ENCODE data around the gene PNMA8A. TPM values are rescaled to one million over a fixed set of nuclear protein-coding genes. Genes with fewer than 3 reads are reported as not detected.

Gene PNMA8A
- total and polyA plus RNA-seq, 2 of the 13 experiments (the other 11 are each of a cell fraction or from before 2014, with no cell fraction given), result 0.13 to 0.51 TPM

DNA sequence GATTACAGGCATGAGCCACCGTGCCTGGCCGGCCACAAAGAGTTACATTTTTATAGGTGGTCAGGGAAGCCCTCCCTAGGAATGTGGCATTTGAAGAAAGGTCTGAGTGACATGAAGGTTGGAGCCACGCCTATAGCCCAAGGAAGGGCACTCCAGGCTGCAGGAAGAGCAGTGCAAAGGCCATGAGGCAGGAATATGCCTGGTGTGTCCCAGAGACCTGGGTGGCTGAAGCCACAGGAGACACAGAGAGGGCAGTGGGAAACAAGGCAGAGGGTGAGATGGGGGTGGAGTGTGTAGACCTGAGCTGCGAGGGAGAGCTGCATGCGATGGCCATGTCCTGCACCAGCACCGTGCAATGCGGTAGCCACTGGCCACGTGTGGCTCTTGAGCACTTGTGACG, 19.4 kb upstream of the PNMA8A start:
- Histone ChIP-seq H3K9ac (ENCODE audit: insufficient read depth, low read depth, low read length) (no peak overlapping the region), H3K79me2 (ENCODE audit: insufficient read depth, low read length) (no peaks in the 10 kb centered on the region), H3K4me1 (ENCODE audit: insufficient read depth, low read length) (peaks cover 15% of the 10 kb centered on the region; the same call in 1 of the 2 replicates), H3K9me3 (ENCODE audit: low read length) (no peaks in the 10 kb centered on the region), H3K27ac (ENCODE audit: extremely low read length, insufficient read depth, low read length) (no peak overlapping the region), H3K36me3 (replicated peaks in 1 of 2; ENCODE audit: control insufficient read depth in 1 of 2, insufficient read depth in 2 of 2, low read length in 2 of 2) (no peaks in the 10 kb centered on the region), H4K20me1 (ENCODE audit: insufficient read depth, low read length) (no peaks in the 10 kb centered on the region), H3K27me3 (ENCODE audit: control insufficient read depth in 1 of 2, insufficient read depth in 2 of 2, low read length in 2 of 2) (peaks cover 5 to 35% of the 10 kb centered on the region in 2 experiments), H3K4me3 (replicated peaks in 1 of 3; ENCODE audit: insufficient read depth in 1 of 3, low read depth in 2 of 3, low read length in 3 of 3) (no peak overlapping the region), H2AFZ (ENCODE audit: low read length) (no peak overlapping the region), H3K4me2 (ENCODE audit: low read depth, low read length) (no peak overlapping the region)
- CTCF ChIA-PET (ENCODE audit: low intra/inter-chr PET ratio, low total read pairs), result interaction anchor here (5.4 to 5.5 kb wide), 2 partner anchors 89 to 95 kb away, joined by 76 to 96 read pairs; no protein-coding TSS in a partner anchor
- no peak for DNase-seq (ENCODE audit: low spot score)
- in situ Hi-C loops (cut with HindIII; ENCODE audit: extremely low pct_ligation_motif_present, low pct_unique_long_range_greater_than_20kb), result no loop called here
- POLR2A ChIA-PET, result no interaction called here
- BruUV-seq (replicated peaks), result no TSS peak
- intact Hi-C loops (cut with micrococcal nuclease; ENCODE audit: unreplicated experiment), result no loop called here
- 65% methylated on average over 9 of the region's 9 CpGs for WGBS (ENCODE audit: low lambda C conversion rate)
- TF ChIP-seq MLLT10 (CRISPR knock-in tag; IDR thresholded peaks at IDR 0.05) (no peak), ZNF598 (CRISPR knock-in tag; IDR thresholded peaks at IDR 0.05; ENCODE audit: borderline replicate concordance) (no peak), HNF4A (CRISPR knock-in tag; IDR thresholded peaks at IDR 0.05) (no peak)
- FAIRE-seq, result no peak
- no peak for ATAC-seq

DNA sequence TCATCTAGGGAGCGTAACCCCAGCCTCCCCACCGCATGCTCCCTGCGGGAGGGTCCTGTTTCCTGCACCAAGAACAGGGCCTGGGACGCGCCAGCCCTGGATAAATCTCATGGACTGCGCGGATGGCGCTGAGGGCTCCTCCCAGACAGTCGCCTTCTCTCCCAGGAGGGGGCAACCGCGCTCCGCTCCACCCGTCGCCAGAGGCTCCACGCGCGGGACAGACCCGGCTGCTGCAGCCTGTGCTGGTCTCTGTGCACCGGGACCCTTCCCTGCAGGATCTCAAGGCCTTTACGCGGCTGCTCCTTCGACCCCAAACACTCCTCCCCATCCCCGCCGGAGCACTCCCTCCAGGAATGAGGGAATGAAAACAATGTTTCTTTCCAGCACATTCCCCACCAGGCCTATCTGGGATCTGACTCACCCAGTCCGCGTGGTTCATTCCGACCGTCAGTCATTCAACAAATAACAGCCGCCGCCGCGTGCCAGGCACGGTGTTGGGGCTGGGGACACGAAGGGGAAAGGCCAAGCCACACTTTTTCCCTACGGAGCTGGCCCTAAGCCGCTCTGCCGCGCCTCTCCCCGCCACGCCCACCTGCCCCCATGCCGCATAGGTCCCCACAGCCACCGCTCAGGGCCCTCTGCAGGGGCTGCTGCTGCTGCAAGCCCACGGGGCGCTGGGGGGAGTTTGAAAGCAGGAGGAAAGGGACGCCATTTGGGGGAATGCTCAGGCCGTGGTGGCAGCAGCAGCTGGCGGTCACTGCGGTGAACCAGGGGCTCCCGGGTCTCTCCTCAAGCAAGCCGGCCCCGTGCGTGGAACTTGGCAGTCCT, 18.3 kb upstream of the PNMA8A start:
- ChIA-PET CTCF (ENCODE audit: low intra/inter-chr PET ratio, low total read pairs) (interaction anchor here (5.4 to 5.5 kb wide), 2 partner anchors 88 to 94 kb away, joined by 76 to 96 read pairs; no protein-coding TSS in a partner anchor), POLR2A (no interaction called here)
- H3K36me3 ChIP-seq (replicated peaks in 1 of 2; ENCODE audit: control insufficient read depth in 1 of 2, insufficient read depth in 2 of 2, low read length in 2 of 2), result no peaks in the 10 kb centered on the region
- H3K4me1 ChIP-seq (ENCODE audit: insufficient read depth, low read length), result peaks cover 15% of the 10 kb centered on the region; the same call in 1 of the 2 replicates
- 54% methylated on average over 29 of the region's 52 CpGs for WGBS (ENCODE audit: low lambda C conversion rate)
- H3K4me3 ChIP-seq (replicated peaks in 1 of 3; ENCODE audit: insufficient read depth in 1 of 3, low read depth in 2 of 3, low read length in 3 of 3), result no peak overlapping the region
- intact Hi-C loops (cut with micrococcal nuclease; ENCODE audit: unreplicated experiment), result no loop called here
- H3K4me2 ChIP-seq (ENCODE audit: low read depth, low read length), result no peak overlapping the region
- DNase-seq (ENCODE audit: low spot score), result no peak
- no peaks in the 10 kb centered on the region for H3K79me2 ChIP-seq (ENCODE audit: insufficient read depth, low read length)
- no peaks in the 10 kb centered on the region for H4K20me1 ChIP-seq (ENCODE audit: insufficient read depth, low read length)
- no peak overlapping the region for H2AFZ ChIP-seq (ENCODE audit: low read length)
- no peak overlapping the region for H3K9ac ChIP-seq (ENCODE audit: insufficient read depth, low read depth, low read length)
- peaks cover 3 to 35% of the 10 kb centered on the region in 2 experiments for H3K27me3 ChIP-seq (ENCODE audit: control insufficient read depth in 1 of 2, insufficient read depth in 2 of 2, low read length in 2 of 2)
- in situ Hi-C loops (cut with HindIII; ENCODE audit: extremely low pct_ligation_motif_present, low pct_unique_long_range_greater_than_20kb), result loop anchor here (5.0 kb wide), 2 partner anchors 87 to 192 kb away; partner anchors contain the start of gene HIF3A
- no peak overlapping the region for H3K27ac ChIP-seq (ENCODE audit: extremely low read length, insufficient read depth, low read length)
- BruUV-seq (replicated peaks), result no TSS peak
- FAIRE-seq, result no peak
- ATAC-seq, result no peak
- no peaks in the 10 kb centered on the region for H3K9me3 ChIP-seq (ENCODE audit: low read length)
- TF ChIP-seq ZNF432 (CRISPR knock-in tag; IDR thresholded peaks at IDR 0.05; ENCODE audit: borderline replicate concordance), result no peak
- TF ChIP-seq, protein P1, sequence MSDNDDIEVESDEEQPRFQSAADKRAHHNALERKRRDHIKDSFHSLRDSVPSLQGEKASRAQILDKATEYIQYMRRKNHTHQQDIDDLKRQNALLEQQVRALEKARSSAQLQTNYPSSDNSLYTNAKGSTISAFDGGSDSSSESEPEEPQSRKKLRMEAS (IDR thresholded peaks at IDR 0.05), result no peak
- TF ChIP-seq, protein P2, sequence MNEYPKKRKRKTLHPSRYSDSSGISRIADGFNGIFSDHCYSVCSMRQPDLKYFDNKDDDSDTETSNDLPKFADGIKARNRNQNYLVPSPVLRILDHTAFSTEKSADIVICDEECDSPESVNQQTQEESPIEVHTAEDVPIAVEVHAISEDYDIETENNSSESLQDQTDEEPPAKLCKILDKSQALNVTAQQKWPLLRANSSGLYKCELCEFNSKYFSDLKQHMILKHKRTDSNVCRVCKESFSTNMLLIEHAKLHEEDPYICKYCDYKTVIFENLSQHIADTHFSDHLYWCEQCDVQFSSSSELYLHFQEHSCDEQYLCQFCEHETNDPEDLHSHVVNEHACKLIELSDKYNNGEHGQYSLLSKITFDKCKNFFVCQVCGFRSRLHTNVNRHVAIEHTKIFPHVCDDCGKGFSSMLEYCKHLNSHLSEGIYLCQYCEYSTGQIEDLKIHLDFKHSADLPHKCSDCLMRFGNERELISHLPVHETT (CRISPR knock-in tag; conservative IDR thresholded peaks at IDR 0.05), result no peak
- TF ChIP-seq, protein P3, sequence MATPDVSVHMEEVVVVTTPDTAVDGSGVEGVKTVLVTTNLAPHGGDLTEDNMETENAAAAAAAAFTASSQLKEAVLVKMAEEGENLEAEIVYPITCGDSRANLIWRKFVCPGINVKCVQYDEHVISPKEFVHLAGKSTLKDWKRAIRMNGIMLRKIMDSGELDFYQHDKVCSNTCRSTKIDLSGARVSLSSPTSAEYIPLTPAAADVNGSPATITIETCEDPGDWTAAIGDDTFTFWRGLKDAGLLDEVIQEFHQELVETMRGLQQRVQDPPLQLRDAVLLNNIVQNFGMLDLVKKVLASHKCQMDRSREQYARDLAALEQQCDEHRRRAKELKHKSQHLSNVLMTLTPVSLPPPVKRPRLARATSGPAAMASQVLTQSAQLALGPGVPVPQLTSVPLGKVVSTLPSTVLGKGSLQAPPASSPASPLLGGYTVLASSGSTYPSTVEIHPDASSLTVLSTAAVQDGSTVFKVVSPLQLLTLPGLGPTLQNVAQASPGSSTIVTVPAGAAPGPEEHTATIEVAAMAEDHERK (CRISPR knock-in tag; IDR thresholded peaks at IDR 0.05; ENCODE audit: low read depth), result no peak
- peak; percentile 72; the same call in 1 of the 2 replicates for TF ChIP-seq ZNF263 (CRISPR knock-in tag; IDR thresholded peaks at IDR 0.05)
- TF ChIP-seq MZF1 (CRISPR knock-in tag; IDR thresholded peaks at IDR 0.05; ENCODE audit: borderline replicate concordance), result no peak

All from HepG2 (cell line).